ENCODE measurements around the gene MED10.

GRCh38 chr5:6424700-6425099 lies 46.4 kb upstream of the MED10 start:
- TF ChIP-seq EZH2 (IDR thresholded peaks at IDR 0.05) (no peak), POLR2AphosphoS5 (IDR thresholded peaks at IDR 0.05; ENCODE audit: borderline replicate concordance, low read depth, low read length) (no peak)

All from SK-N-MC (cell line).